HEK293 (cell line): Measurements from ENCODE around the gene ECT2L.

Experiments
- CTCF ChIA-PET: fragments of 350-600 bp; formaldehyde crosslinking; extraction: SDS; loops from one replicate; lab custom pipeline; 2021; ENCODE audit warnings: antibody characterized with exemption; lab: Yijun Ruan, JAX
- POLR2A ChIA-PET: fragments of 300-600 bp; formaldehyde crosslinking; extraction: SDS; loops from one replicate; lab custom pipeline; 2020; ENCODE audit warnings: antibody characterized with exemption, inconsistent platforms; lab: Yijun Ruan, JAX
- H3K27ac ChIP-seq: fragments of 200-500 bp; sonication (Bioruptor generic); 2 replicates; pipeline ENCODE4 v1.5.1; 2014; ENCODE audit warnings: low read depth, low read length, control low read depth, inconsistent platforms; ENCODE audit errors: extremely low read depth
- H3K36me3 ChIP-seq, 2 experiments: fragments of 200-500 bp in 1 of 2; sonication (Bioruptor generic) in 1 of 2; 1 replicate in 1 of 2; 2 replicates in 1 of 2; pipeline ENCODE4 v1.5.1; 2014 to 2017; ENCODE audit warnings: inconsistent platforms in 2 of 2, low read length in 2 of 2; ENCODE audit not compliant: control insufficient read depth in 2 of 2, insufficient read depth in 1 of 2
- H3K4me1 ChIP-seq: fragments of 200-500 bp; sonication (Bioruptor generic); 2 replicates; pipeline ENCODE4 v1.5.1; 2014; ENCODE audit warnings: mild to moderate bottlenecking, low read length, inconsistent platforms; ENCODE audit not compliant: control insufficient read depth, insufficient read depth
- H3K4me3 ChIP-seq: 2 replicates; pipeline ENCODE4 v1.5.1; 2011; ENCODE audit warnings: low read depth, mild to moderate bottlenecking, control low read depth, low read length, moderate library complexity
- H3K9me3 ChIP-seq: fragments of 200-500 bp; sonication (Bioruptor generic); 2 replicates; pipeline ENCODE4 v1.5.1; 2014; ENCODE audit warnings: low read depth, low read length, inconsistent platforms; ENCODE audit not compliant: control insufficient read depth, insufficient read depth
- GLIS2 ChIP-seq: fragments of 450-650 bp; formaldehyde crosslinking; IDR thresholded peaks from 2 replicates; pipeline ENCODE4 v1.5.1; 2016; ENCODE audit warnings: missing biosample characterization, missing genetic modification characterization
- KLF7 ChIP-seq: fragments of 450-650 bp; formaldehyde crosslinking; IDR thresholded peaks from 2 replicates; pipeline ENCODE4 v1.5.1; 2016; ENCODE audit warnings: missing biosample characterization, missing genetic modification characterization, borderline replicate concordance
- KLF8 ChIP-seq: fragments of 450-650 bp; formaldehyde crosslinking; IDR thresholded peaks from 2 replicates; pipeline ENCODE4 v1.5.1; 2016; ENCODE audit warnings: missing biosample characterization, missing genetic modification characterization
- KLF9 ChIP-seq: fragments of 450-650 bp; formaldehyde crosslinking; IDR thresholded peaks from 2 replicates; pipeline ENCODE4 v1.5.1; 2016; ENCODE audit warnings: missing biosample characterization, missing genetic modification characterization, low read depth
- PBX3 ChIP-seq: sonication (generic); formaldehyde crosslinking; IDR thresholded peaks from 2 replicates; pipeline ENCODE4 v1.8.1; 2022; ENCODE audit warnings: mild to moderate bottlenecking, moderate library complexity, missing genetic modification reagents
- PRDM2 ChIP-seq: fragments of 450-650 bp; formaldehyde crosslinking; IDR thresholded peaks from 2 replicates; pipeline ENCODE4 v1.5.1; 2016; ENCODE audit warnings: missing biosample characterization, missing genetic modification characterization, borderline replicate concordance
- PRDM6 ChIP-seq: fragments of 450-650 bp; formaldehyde crosslinking; IDR thresholded peaks from 2 replicates; pipeline ENCODE4 v1.5.1; 2017; ENCODE audit warnings: missing biosample characterization, missing genetic modification characterization
- SP2 ChIP-seq: fragments of 450-650 bp; formaldehyde crosslinking; IDR thresholded peaks from 2 replicates; pipeline ENCODE4 v1.5.1; 2016; ENCODE audit warnings: missing biosample characterization, missing genetic modification characterization
- ZBTB17 ChIP-seq: fragments of 450-650 bp; formaldehyde crosslinking; IDR thresholded peaks from 2 replicates; pipeline ENCODE4 v1.5.1; 2016; ENCODE audit warnings: missing biosample characterization, missing genetic modification characterization
- ZBTB20 ChIP-seq: fragments of 450-650 bp; formaldehyde crosslinking; IDR thresholded peaks from 2 replicates; pipeline ENCODE4 v1.5.1; 2016; ENCODE audit warnings: missing biosample characterization, missing genetic modification characterization
- ZBTB21 ChIP-seq: fragments of 450-650 bp; formaldehyde crosslinking; IDR thresholded peaks from 2 replicates; pipeline ENCODE4 v1.5.1; 2017; ENCODE audit warnings: missing biosample characterization, missing genetic modification characterization
- ZFP69B ChIP-seq: fragments of 450-650 bp; formaldehyde crosslinking; IDR thresholded peaks from 2 replicates; pipeline ENCODE4 v1.5.1; 2016; ENCODE audit warnings: missing biosample characterization, missing genetic modification characterization
- ZNF266 ChIP-seq: fragments of 450-650 bp; formaldehyde crosslinking; IDR thresholded peaks from 2 replicates; pipeline ENCODE4 v1.5.1; 2016; ENCODE audit warnings: missing biosample characterization, missing genetic modification characterization, low read depth
- ZNF335 ChIP-seq: fragments of 450-650 bp; formaldehyde crosslinking; conservative IDR thresholded peaks from 2 replicates; pipeline ENCODE4 v1.5.1; 2016; ENCODE audit warnings: missing biosample characterization, missing genetic modification characterization
- ZNF366 ChIP-seq: fragments of 450-650 bp; formaldehyde crosslinking; conservative IDR thresholded peaks from 2 replicates; pipeline ENCODE4 v1.5.1; 2016; ENCODE audit warnings: missing biosample characterization, missing genetic modification characterization
- ZNF501 ChIP-seq: fragments of 450-650 bp; formaldehyde crosslinking; IDR thresholded peaks from 2 replicates; pipeline ENCODE4 v1.5.1; 2016; ENCODE audit warnings: missing biosample characterization, missing genetic modification characterization
- ZNF514 ChIP-seq: fragments of 450-650 bp; formaldehyde crosslinking; IDR thresholded peaks from 2 replicates; pipeline ENCODE4 v1.5.1; 2016; ENCODE audit warnings: missing biosample characterization, missing genetic modification characterization
- ZNF561 ChIP-seq: fragments of 450-650 bp; IDR thresholded peaks from 2 replicates; pipeline ENCODE4 v1.5.1; 2018; ENCODE audit warnings: missing biosample characterization, missing genetic modification characterization, borderline replicate concordance
- ZSCAN30 ChIP-seq: fragments of 450-650 bp; IDR thresholded peaks from 2 replicates; pipeline ENCODE4 v1.5.1; 2018; ENCODE audit warnings: missing biosample characterization, mild to moderate bottlenecking, missing genetic modification characterization, moderate library complexity
- TF ChIP-seq, protein P1 (sequence below): fragments of 450-650 bp; formaldehyde crosslinking; IDR thresholded peaks from 2 replicates; pipeline ENCODE4 v1.5.1; 2016; ENCODE audit warnings: missing biosample characterization, missing genetic modification characterization, low read depth
- TF ChIP-seq, protein P2 (sequence below): IDR thresholded peaks from 2 replicates; pipeline ENCODE4 v1.6.1; 2011; ENCODE audit warnings: mild to moderate bottlenecking, low read depth, low read length, borderline replicate concordance

The ECT2L gene

DNA sequence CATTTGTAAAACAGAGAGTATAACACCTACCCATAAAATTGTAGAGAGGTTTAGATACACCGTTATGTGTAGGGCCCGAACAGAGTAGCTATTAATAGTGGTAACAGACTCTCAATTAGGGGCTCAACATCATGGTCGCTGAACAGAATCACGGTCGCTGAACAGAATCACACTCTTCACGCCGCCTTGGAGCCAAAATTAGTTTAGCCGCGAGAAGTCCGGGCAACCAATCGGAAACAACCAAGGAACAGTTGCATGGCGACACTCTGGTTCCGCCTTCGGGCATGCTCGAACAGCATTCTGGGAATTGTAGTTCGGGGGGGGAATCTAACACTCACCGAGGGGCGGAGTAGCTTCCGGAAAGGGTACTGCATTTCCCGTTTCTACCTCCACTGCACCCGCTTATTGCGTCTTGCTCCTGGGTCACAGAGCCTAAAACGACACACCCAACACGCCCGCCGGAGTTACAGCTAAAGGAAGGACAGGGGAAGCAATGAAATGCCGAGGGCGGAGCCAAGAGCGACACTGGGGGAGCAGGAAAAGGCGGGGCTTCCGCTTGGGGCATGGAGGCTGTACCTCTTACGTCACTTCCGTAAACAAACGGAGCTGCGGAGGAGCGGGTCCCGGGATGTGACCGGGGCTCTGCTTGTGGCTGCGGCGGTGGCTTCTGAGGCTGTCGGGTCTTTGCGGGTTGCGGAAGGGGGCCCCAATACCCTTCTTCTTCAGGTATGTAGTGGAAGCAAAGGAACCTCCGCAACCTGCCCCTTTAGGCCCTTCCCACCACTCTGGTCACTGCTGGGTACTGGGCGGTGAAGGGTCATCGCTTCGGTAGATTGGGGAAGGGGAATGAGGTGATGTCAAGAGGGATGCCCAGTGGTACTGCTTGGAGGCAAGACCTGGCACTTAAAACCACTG is 22.5 kb upstream of the ECT2L start, which contains the start of gene CCDC28A (continued):
- TF ChIP-seq ZBTB20 (tag by site-specific recombination) (peak; percentile 97), ZBTB21 (tag by site-specific recombination) (peak; percentile 89), KLF7 (tag by site-specific recombination) (peak; percentile 67; the same call in 1 of the 2 replicates), ZNF266 (tag by site-specific recombination) (no peak), ZBTB17 (tag by site-specific recombination) (peak; percentile 90), ZNF501 (tag by site-specific recombination) (0 out of 2 replicates have a peak, but pooled peaks have one; percentile 14), ZNF335 (tag by site-specific recombination) (peak; percentile 75), KLF8 (tag by site-specific recombination) (peak; percentile 78), GLIS2 (peak; percentile 89), ZNF514 (tag by site-specific recombination) (no peak), ZSCAN30 (tag by site-specific recombination) (peak; percentile 24; the same call in 1 of the 2 replicates), KLF9 (tag by site-specific recombination) (peak; percentile 72), ZNF561 (tag by site-specific recombination) (0 out of 2 replicates have a peak, but pooled peaks have one; percentile 24), PRDM6 (tag by site-specific recombination) (no peak)
- TF ChIP-seq, protein P1, sequence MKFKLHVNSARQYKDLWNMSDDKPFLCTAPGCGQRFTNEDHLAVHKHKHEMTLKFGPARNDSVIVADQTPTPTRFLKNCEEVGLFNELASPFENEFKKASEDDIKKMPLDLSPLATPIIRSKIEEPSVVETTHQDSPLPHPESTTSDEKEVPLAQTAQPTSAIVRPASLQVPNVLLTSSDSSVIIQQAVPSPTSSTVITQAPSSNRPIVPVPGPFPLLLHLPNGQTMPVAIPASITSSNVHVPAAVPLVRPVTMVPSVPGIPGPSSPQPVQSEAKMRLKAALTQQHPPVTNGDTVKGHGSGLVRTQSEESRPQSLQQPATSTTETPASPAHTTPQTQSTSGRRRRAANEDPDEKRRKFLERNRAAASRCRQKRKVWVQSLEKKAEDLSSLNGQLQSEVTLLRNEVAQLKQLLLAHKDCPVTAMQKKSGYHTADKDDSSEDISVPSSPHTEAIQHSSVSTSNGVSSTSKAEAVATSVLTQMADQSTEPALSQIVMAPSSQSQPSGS (tag by site-specific recombination) = peak; percentile 94
- TF ChIP-seq, protein P2, sequence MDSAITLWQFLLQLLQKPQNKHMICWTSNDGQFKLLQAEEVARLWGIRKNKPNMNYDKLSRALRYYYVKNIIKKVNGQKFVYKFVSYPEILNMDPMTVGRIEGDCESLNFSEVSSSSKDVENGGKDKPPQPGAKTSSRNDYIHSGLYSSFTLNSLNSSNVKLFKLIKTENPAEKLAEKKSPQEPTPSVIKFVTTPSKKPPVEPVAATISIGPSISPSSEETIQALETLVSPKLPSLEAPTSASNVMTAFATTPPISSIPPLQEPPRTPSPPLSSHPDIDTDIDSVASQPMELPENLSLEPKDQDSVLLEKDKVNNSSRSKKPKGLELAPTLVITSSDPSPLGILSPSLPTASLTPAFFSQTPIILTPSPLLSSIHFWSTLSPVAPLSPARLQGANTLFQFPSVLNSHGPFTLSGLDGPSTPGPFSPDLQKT = peak; percentile 62; the same call in 1 of the 2 replicates

GRCh38 chr6:138774370-138774769 is 21.5 kb upstream of the ECT2L start:
- CTCF ChIA-PET = interaction anchor here (0.7 kb wide), 1 partner anchor 247 kb away, joined by 3 read pairs; no protein-coding TSS in a partner anchor
- TF ChIP-seq ZNF366 (tag by site-specific recombination) (no peak), PBX3 (no peak), SP2 (no peak), PRDM2 (tag by site-specific recombination) (no peak), ZFP69B (tag by site-specific recombination) (no peak)

More at GRCh38 chr6:138774370-138774769, 21.5 kb upstream of the ECT2L start:
- H3K4me3 ChIP-seq = peak overlapping the region; percentile 87
- H3K9me3 ChIP-seq = no peaks in the 10 kb centered on the region
- POLR2A ChIA-PET = interaction anchor here (2.5 kb wide), 1 partner anchor 82 kb away, joined by 11 read pairs; no protein-coding TSS in a partner anchor
- H3K27ac ChIP-seq = no peak overlapping the region
- H3K4me1 ChIP-seq = no peaks in the 10 kb centered on the region
- peaks cover 9 to 12% of the 10 kb centered on the region in 2 experiments; a peak in 2 of 3 replicates for H3K36me3 ChIP-seq
